NK-92 treated with Interleukin-12 subunit alpha and Interleukin-12 subunit beta, amount 100 ng/mL, for 24 hours (cell line): ENCODE measurements around the gene PTCRA.
"Not testable (repeated sequence)": the region's sequence is repeated elsewhere in the genome, so short reads cannot be mapped to it uniquely, and the experiment has no call there.

Experiments used
- DNase-seq: peaks from one replicate; lab custom pipeline; 2025; lab: John Stamatoyannopoulos, UW

PTCRA gene, protein sequence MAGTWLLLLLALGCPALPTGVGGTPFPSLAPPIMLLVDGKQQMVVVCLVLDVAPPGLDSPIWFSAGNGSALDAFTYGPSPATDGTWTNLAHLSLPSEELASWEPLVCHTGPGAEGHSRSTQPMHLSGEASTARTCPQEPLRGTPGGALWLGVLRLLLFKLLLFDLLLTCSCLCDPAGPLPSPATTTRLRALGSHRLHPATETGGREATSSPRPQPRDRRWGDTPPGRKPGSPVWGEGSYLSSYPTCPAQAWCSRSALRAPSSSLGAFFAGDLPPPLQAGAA

DNA sequence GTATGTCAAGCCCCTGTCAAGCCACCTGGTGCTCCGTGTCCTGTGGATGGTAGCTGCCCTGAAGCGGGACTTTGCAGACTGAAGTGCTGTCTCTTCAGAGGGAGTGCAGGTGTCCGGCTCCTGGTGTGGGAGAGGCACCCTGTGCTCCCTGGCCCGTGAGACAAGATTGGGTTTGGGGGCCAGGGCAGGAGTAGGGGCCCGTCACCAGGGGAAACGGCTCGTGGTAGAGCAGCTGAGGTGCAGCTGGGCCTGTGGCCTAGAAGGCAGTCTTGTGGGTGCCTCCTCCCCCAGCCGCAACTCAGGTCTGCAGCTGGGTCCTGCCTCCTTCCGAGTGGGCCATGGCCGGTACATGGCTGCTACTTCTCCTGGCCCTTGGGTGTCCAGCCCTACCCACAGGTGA lies at the start of gene PTCRA:
TSS of gene PTCRA (plus strand) at position 322 of the 400 bp plus-strand sequence. CDS start at position 339, 17 bp downstream.
- no peak for DNase-seq

DNA sequence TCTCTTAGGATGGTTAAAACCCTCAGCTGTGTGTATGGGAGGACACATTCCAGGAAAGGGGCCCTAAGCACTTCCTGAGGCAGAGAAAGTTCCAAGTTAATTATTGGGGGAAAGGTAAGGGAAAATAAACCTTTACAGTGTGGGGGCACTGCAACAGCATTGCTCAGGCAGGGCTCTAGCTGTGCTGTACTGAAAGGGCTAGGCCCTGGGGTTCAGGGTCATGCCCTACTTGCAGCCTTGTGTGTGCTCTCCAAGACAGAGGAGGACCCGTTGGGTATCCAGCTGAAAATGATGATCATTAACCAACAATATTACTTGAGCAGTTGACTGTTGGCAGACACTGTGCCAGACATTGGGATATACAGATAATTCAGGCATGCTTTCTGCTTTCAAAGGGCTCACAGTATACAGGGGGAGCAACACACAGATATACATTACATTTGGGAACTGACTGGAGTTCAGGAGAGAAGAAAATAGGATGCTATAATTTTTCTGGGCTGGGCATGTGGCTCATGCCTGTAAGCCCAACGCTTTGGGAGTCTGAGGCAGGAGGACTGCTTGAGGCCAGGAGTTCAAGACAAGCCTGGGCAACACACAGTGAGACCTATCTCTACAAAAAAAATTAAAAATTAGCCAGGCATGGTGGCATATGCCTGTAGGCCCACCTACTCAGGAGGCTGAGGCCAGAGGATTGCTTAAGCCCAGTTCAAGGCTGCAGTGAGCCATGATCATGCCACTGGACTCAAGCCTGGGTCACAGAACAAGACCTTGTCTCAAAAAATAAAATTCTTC lies 45.5 kb upstream of the PTCRA start:
- no peak for DNase-seq

DNA sequence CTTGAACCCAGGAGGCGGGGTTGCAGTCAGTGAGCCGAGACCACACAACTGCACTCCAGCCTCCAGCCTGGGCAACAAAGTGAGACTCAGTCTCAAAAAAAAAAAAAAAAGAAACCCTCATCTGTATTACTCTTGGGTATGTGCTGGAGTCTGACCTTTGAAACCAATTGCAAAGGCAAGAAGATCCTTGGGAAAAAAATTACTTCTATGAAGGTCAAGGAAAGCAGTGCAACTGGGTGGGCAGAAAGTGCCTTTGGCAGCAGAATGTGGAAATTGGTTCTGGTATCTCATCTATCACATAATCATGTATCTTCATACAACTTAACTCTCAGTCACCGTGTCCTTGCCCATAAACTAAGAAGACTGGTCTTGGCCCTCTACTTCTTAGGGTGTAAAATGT lies 44.1 kb upstream of the PTCRA start:
- DNase-seq = no peak

DNA sequence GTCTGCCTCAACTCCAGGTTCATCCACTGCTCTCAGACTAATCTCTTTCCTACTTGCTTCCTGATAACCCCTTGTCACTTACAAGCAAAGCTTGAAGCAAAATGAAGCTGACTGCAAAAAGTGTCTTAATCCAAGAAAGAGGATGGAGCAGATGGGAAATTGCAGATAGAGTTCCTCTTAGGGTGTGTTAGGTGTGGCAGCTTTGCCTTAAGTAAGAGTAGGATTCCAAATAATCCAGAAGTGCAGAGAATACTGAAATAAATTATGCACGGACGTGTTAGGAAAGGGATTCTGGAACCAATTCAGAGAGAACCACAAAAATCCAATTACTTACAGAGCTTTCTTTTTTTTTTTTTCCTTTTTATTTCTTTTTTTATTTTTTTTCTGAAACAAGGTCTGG lies 42.5 kb upstream of the PTCRA start:
- DNase-seq = no peak

DNA sequence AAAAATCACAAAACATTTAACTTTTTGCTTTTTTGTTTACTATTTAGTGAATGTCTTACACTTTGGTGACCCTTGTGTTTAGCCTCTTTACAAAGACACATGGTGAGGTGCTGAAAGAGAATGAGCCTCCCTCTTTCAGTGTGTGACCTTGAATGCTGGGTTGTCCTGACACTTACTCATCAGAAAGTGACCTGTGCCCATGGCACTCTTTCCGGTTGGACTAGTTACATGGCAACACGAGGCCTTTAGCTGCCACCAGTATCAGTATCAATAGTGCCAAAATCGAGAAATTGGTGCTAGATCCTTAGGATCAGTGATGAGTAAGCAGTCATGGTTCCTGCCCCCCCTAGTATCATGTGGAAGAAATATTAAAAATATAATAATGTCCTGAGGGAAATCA lies 38.2 kb upstream of the PTCRA start:
- DNase-seq = no peak

DNA sequence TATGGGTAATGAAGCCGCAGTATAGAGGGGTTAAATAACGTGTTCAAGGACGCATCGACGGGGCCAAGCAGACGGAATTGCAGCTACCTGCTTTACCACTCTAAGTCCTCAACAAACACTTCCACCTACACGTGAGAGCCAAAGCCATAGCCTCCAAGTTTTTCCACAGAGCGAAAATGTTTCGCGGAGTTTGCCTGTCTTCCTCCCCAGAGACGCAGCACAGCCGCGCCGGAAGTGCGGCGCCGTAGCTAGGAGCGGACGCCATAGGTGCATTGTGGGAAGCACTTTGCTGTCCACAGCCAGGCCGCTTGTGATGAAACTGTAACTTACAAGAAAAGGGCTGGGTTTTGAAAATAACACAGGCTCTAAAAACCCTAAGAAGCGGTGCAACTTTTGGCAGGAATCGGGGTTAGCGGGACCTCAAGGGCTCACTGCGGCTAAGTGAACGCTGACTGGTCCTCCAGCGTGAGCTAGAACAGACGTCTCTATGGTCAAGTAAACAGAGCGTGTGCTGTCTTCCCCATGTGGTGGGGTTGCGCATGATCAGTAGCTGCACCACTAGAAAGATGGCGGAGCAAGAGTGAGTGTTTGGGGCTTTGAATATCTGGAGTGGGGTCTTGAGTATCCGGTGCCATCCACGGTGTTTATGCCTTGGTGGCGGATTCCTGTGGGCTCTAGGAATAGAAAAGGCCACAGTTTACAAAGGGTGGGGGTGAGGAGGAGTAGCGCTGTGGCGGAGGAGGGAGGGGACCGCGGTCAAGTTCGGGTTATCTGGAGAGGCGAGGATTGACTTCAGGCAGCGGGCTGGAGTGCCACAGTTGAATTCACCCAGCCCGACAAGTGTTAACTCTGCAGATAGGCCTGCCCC lies 36.2 kb upstream of the PTCRA start, which contains the start of gene RPL7L1:
TSS of gene RPL7L1 (plus strand) at position 245 of the 868 bp plus-strand sequence. CDS start at position 540, 295 bp downstream.
- DNase-seq = peak; percentile 84

DNA sequence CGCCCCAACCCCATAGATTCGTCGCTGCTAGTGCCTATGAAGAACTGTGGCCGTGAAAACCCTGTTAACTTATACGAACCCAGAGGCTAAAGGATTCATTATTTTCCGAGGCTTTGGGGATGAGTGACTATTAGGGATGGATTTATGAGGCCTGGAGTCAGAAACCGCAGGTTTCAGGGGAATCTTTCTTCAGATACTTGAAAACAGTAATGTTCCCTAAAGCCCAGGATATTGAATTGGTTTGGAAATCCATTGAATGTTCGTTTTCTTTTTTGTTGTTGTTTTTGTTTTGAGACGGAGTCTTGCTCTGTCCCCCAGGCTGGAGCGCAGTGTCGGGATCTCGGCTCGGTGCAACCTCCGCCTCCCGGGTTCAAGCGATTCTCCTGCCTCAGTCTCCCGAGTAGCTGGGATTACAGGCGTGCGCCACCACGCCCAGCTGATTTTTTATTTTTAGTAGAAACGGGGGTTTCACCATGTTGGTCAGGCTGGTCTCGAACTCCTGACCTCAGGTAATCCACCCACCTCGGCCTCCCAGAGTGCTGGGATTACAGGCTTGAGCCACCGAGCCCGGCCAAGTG lies 35.5 kb upstream of the PTCRA start:
- not testable (repeated sequence) for DNase-seq

DNA sequence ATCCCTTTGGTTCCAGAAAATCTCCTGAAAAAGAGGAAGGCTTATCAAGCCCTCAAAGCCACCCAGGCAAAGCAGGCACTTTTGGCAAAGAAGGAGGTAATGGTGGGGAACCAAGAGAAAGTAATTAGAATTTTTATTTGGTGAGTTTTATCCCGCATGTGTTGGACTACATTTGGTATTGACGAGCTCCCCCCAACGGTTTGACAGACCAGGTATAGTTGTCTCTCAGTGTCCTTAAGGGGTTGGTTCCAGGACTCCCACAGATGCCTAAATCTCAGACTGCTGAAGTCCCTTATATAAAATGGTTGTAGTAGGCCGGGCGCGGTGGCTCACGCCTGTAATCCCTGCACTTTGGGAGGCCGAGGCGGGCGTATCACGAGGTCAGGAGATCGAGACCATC lies 35.0 kb upstream of the PTCRA start:
- not testable (repeated sequence) for DNase-seq

DNA sequence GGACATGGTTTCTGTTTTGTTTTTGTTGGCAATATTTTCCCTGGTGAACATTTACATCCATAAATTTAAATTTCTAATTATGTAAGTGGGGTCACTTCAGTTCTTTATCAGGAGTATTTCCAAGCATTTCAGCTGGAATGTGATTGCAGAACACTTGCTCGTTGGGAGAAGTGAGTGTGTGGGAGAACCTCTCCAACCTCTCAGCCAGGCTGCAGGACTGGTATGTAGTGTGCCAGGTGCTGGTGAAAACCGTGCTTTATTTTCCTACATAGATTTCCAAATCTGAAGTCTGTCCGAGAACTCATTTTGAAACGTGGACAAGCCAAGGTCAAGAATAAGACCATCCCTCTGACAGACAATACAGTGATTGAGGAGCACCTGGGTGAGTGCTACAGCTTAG lies 30.2 kb upstream of the PTCRA start:
- DNase-seq = no peak

DNA sequence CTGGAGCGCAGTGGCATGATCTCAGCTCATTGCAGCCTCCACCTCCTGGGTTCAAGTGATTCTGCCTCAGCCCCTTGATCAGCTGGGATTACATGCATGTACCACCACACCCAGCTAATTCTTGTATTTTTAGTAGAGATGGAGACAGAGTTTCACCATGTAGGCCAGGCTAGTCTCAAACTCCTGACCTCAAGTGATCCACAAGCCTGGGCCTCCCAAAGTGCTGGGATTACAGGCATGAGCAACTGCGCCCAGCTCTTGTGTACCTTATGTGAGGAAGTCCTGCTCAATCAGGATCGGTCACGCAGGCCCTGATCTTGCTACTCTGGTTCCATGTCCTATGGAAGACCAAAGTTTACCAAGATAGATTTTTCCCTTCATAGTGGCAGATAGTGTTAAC lies 27.7 kb upstream of the PTCRA start:
- DNase-seq = not testable (repeated sequence)

DNA sequence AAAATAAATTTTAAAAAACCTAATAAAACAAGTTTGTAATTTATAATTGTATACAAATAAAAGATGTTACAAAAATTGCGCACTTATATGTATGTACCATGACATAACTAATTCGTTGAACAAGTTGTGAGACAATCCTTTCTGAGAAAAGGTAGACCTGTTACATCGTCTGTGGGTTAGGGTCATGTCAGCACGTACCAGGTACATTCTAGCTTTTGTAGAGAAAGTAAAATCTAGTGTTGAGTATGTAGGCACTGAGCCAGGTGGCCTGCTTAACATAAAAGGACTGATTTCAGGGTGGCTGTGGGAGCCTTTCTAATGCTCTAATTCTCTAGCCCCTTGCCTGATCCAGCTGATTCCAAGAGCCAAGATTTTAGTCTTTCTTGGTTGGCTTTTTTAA lies 26.0 kb upstream of the PTCRA start:
- no peak for DNase-seq

DNA sequence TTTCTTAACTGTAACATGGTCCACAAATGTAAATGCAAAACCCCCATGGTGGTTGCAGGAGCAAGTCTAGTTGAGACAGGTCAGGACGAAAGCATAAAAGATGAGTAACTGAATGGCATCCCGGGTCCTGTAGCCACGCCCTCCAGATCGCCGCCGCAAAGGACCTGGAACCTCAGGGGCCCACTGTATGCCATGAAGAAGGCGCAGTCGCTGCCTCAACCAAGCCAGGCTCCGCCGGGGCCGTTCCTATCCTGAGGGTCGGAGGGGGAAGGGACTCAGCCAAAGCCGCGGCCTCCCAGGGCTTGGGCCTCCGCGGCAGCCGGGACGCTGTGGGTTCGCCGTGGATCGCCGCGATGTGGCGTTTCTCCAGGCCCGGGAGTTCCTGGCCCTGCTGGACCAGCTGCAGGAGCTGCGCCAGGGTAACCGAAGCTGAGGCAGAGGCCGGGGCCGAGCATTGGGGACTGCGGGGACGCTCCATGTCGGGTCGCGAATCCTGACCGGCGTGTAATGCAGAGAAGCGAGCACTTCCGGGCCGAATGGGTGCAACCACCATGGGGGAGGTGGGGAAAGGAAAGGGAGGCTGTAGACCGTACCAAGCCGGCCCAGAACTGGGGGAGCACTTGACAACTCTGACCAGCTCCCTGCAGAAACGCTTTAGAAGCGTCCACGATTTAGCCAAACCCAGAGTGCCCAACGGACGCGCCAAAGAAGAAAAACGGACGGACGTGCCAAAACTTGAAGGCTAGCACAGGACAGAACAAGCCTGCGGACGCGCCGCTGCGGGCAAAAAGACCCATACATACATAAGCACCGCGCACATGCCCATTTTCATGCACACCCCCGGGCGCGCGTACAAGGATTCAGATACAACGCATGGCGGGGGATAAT lies 25.3 kb upstream of the PTCRA start:
- DNase-seq = peak; percentile 78

DNA sequence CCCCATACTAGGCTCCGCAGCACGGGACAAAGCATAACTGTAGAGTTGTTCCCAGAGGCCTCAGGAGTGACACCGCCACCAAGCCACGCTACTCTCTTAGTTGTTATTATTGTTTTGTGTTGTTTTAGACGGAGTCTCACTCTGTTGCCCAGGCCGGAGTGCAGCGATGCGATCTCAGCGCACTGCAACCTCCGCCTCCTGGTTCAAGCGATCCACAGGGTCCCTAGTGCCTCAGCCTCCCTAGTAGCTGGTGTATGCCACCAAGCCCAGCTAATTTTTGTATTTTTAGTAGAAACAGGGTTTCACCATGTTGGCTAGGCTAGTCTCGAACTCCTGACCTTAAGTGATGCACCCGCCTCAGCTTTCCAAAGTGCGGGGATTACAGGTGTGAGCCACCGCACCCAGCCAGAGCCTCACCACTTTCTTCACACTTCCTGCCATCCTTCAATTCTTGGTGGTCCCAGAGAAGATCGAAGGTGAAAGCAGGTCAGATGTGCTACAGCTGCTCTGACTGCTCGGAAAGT lies 24.6 kb upstream of the PTCRA start:
- no peak for DNase-seq

DNA sequence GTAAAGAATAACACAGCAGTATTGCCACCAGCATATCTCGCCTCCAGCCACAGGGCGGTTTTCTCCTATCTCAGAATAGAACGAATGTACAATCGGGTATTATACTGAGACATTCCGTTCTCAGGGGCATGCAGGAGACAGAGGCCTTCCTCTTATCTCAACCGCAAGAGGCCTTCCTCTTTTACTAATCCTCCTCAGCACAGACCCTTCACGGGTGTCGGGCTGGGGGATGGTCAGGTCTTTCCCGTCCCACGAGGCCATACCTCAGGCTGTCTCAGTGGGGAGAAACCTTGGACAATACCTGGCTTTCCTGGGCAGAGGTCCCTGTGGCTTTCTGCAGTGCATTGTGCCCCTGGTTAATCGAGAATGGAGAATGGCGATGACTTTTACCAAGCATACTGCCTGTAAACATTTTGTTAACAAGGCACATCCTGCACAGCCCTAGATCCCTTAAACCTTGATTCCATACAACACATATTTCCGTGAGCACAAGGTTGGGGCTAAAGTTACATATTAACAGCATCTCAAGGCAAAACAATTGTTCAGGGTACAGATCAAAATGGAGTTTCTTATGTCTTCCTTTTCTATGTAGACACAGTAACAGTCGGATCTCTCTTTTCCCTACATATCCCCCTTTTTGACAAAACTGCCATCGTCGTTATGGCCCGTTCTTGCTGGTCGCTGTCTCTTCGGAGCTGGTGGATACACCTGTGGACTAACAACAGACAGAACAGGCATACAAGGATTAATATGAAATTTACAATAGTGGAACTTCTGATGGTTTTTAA lies 21.6 kb upstream of the PTCRA start:
- not testable (repeated sequence) for DNase-seq

DNA sequence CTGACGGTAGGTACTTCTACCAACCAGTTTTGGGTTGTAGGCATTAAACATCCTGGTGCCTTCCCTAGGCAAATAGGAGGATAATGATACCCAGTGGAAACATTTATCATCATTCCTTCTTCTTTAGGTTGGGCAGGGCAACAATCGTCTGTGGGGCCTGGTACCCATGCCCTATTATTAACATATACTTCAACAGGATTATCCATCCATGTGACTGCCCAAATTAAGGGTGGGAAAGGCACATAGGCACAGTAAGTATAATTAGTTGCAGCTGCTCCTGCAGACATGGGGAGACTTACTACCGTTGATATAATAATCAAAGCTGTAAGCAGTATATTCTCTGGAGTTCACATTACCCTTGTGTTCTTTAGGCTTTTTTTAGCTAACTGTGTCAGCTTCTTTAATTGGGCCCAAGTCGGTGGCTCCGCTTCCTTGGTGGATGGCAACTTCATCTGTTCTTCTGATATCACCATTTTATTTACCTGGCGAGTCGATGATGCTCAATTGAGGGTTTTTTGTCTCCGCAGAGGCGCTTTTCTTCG lies 19.6 kb upstream of the PTCRA start:
- no peak for DNase-seq

DNA sequence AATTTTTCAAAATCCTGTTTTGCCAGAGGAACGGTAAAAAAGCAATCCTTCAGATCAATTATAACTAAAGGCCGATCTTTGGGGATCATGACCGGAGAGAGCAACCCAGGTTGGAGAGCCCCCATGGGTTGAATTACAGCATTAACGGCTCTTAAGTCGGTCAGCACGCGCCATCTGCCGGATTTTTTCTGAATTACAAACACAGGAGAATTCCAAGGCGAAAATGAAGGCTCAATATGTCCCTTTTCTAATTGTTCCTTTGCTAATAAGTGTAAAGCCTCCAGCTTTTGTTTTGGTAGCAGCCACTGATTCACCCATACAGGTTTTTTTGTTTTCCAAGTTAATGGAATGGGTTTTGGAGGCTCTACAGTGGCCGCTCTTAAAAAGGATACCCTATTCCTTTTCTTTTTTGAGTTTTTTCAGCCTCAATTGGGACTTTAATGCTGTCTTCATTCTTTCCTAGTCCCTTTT lies 16.9 kb upstream of the PTCRA start:
- peak; percentile 41 for DNase-seq

DNA sequence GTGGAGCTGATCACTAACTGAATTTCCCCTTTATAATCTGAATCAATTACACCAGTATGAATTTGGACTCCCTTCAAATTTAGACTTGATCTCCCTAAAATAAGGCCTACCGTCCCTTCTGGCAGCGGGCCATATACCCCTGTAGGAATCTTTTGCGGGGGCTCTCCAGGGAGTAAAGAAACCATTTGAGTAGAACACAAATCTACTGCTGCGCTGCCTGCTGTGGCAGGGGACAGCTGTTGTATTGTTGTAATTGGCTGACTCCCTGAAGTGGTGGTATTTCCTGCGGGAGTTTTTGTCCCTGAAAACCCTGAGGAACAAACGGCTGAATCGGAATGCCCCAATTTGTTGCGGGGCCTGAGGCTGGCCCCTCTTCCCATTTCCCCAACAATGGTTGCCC lies 16.0 kb upstream of the PTCRA start:
- DNase-seq = no peak

DNA sequence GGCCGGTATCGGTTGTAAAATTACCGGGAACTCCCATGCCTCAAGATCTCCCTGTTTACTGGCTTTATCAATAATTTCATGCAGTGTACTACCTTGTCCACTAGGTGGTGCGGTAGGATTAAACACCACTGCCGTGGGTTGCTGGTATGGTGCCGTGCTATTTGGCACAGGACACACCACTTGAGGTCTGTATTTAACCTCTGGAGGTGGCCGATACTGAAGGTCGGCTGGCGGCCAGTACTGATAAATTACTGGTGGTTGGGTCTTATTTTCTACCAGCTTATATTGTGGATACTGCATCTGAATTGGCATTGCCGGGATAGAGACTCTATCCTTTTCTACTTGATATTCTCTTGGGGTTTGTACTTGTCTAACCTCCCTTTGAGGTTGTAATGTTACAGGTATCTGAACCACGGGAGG lies 14.3 kb upstream of the PTCRA start:
- DNase-seq = peak; percentile 48
